HCT116 (cell line): ENCODE results near the gene RIPOR2. TPM values are rescaled to one million over a fixed set of nuclear protein-coding genes. Genes with fewer than 3 reads are reported as not detected.

Experiments
- ATAC-seq: fragments of 200-7000 bp; cut with Tn5 transposase; 2 replicates; pipeline ENCODE4 v1.9.1; 2020; ENCODE audit warnings: mild to moderate bottlenecking, moderate library complexity
- BruUV-seq: library from RNA; stranded (reverse); fragments of 400-500 nt; replicated peaks from 2 replicates; lab custom pipeline; 2021; lab: Mats Ljungman, UMichigan
- CTCF ChIA-PET: fragments of 300-600 bp; sonication (Branson Sonifier 250); formaldehyde crosslinking; loops from one replicate; lab custom pipeline; 2021; ENCODE audit warnings: antibody characterized with exemption; lab: Charles Lee
- POLR2A ChIA-PET: fragments of 300-600, 350-600 bp; sonication (Branson Sonifier 250); formaldehyde crosslinking; loops from one replicate; lab custom pipeline; 2021; ENCODE audit warnings: antibody characterized with exemption; lab: Charles Lee
- RAD21 ChIA-PET, 2 experiments: fragments of 300-600 bp; sonication (Branson Sonifier 250); formaldehyde crosslinking; loops; one replicate each; lab custom pipeline; 2023; ENCODE audit warnings: low total read pairs in 2 of 2; ENCODE audit not compliant: uncharacterized antibody in 2 of 2, unreplicated experiment in 2 of 2, low non-redundant PET in 1 of 2; lab: Charles Lee
- DNase-seq: peaks from one replicate; pipeline ENCODE4 v3.0.0-alpha.2; 2010; ENCODE audit warnings: low read depth, low spot score
- H2AFZ ChIP-seq: fragments of 200-600 bp; shearing (Covaris generic), sonication (generic); 2 replicates; pipeline ENCODE4 v1.6.1; 2017; ENCODE audit warnings: low read depth, mixed run types, mixed read lengths, antibody characterized with exemption, low read length; ENCODE audit not compliant: poor library complexity, severe bottlenecking
- H3K27ac ChIP-seq: 2 replicates; pipeline ENCODE4 v1.5.1; 2012; ENCODE audit warnings: low read depth, low read length
- H3K27me3 ChIP-seq: fragments of 200-600 bp; sonication (generic); 2 replicates; pipeline ENCODE4 v1.6.1; 2016; ENCODE audit warnings: mixed run types, low read length, mixed read lengths; ENCODE audit not compliant: insufficient read depth
- H3K36me3 ChIP-seq, 2 experiments: fragments of 200-500 bp in 1 of 2; fragments of 200-600 bp in 1 of 2; sonication (Bioruptor generic) in 1 of 2; sonication (generic) in 1 of 2; 2 replicates each; pipeline versions ENCODE4 v1.5.1 to v1.6.1; 2014 to 2016; ENCODE audit warnings: low read length in 2 of 2, inconsistent platforms in 1 of 2, mixed read lengths in 1 of 2, mixed run types in 1 of 2; ENCODE audit not compliant: insufficient read depth in 2 of 2, control insufficient read depth in 1 of 2
- H3K4me1 ChIP-seq, 2 experiments: fragments of 200-600 bp in 1 of 2; sonication (generic) in 1 of 2; 2 replicates each; pipeline versions ENCODE4 v1.5.1 to v1.6.1; 2012 to 2017; ENCODE audit warnings: low read length in 2 of 2, inconsistent platforms in 1 of 2, mild to moderate bottlenecking in 1 of 2, mixed read lengths in 1 of 2, mixed run types in 1 of 2, moderate library complexity in 1 of 2; ENCODE audit not compliant: insufficient read depth in 2 of 2, control insufficient read depth in 1 of 2
- H3K4me2 ChIP-seq: fragments of 200-600 bp; sonication (generic); 2 replicates; pipeline ENCODE4 v1.6.1; 2017; ENCODE audit warnings: mixed run types, low read length, mixed read lengths
- H3K4me3 ChIP-seq, 2 experiments: fragments of 200-600 bp in 1 of 2; sonication (generic) in 1 of 2; replicated peaks in 1 of 2; 2 replicates each; pipeline ENCODE4 v1.5.1; 2011 to 2016; ENCODE audit warnings: low read length in 2 of 2, control low read depth in 1 of 2, low read depth in 1 of 2, mild to moderate bottlenecking in 1 of 2, mixed read lengths in 1 of 2, mixed run types in 1 of 2
- H3K79me2 ChIP-seq: fragments of 200-600 bp; sonication (generic); 2 replicates; pipeline ENCODE4 v1.6.1; 2017; ENCODE audit warnings: mild to moderate bottlenecking, mixed run types, low read length, moderate library complexity, mixed read lengths; ENCODE audit not compliant: insufficient read depth
- H3K9ac ChIP-seq: fragments of 200-600 bp; sonication (generic); 2 replicates; pipeline ENCODE4 v1.6.1; 2016; ENCODE audit warnings: low read length, mixed read lengths
- H3K9me2 ChIP-seq: fragments of 200-600 bp; sonication (generic), shearing (Covaris generic); 2 replicates; pipeline ENCODE4 v1.6.1; 2017; ENCODE audit warnings: mixed run types, mild to moderate bottlenecking, moderate library complexity; ENCODE audit not compliant: insufficient read depth
- H3K9me3 ChIP-seq, 2 experiments: fragments of 200-500 bp in 1 of 2; fragments of 200-600 bp in 1 of 2; sonication (Bioruptor generic) in 1 of 2; sonication (generic) in 1 of 2; 2 replicates each; pipeline ENCODE4 v1.6.1; 2014 to 2017; ENCODE audit warnings: low read length in 2 of 2, mixed read lengths in 2 of 2, inconsistent platforms in 1 of 2, low read depth in 1 of 2, mild to moderate bottlenecking in 1 of 2, mixed run types in 1 of 2, moderate library complexity in 1 of 2; ENCODE audit not compliant: control insufficient read depth in 1 of 2, insufficient read depth in 1 of 2
- H4K20me1 ChIP-seq: fragments of 200-600 bp; sonication (generic), shearing (Covaris generic); 2 replicates; pipeline ENCODE4 v1.6.1; 2017; ENCODE audit warnings: mixed run types, mild to moderate bottlenecking, moderate library complexity; ENCODE audit not compliant: insufficient read depth
- CBX3 ChIP-seq: IDR thresholded peaks from 2 replicates; pipeline ENCODE4 v1.6.1; 2012; ENCODE audit warnings: low read depth
- ELF1 ChIP-seq: IDR thresholded peaks from 2 replicates; pipeline ENCODE4 v1.6.1; 2012; ENCODE audit warnings: low read depth, borderline replicate concordance
- EZH2phosphoT487 ChIP-seq: fragments of 200-600 bp; IDR thresholded peaks from 2 replicates; pipeline ENCODE4 v1.6.1; 2018; ENCODE audit warnings: antibody characterized with exemption, borderline replicate concordance
- JUND ChIP-seq: IDR thresholded peaks from 2 replicates; pipeline ENCODE4 v1.6.1; 2012
- POLR2A ChIP-seq: IDR thresholded peaks from 2 replicates; pipeline ENCODE4 v1.7.0; 2011; ENCODE audit warnings: borderline replicate concordance; ENCODE audit not compliant: insufficient read depth, insufficient read length; ENCODE audit errors: extremely low read depth
- TCF7L2 ChIP-seq: IDR thresholded peaks from 2 replicates; pipeline ENCODE4 v1.7.0; 2011; ENCODE audit warnings: borderline replicate concordance, inconsistent platforms; ENCODE audit not compliant: insufficient read depth, insufficient read length; ENCODE audit errors: extremely low read depth
- ZNF274 ChIP-seq: fragments of 200-500 bp; sonication (Bioruptor generic); IDR thresholded peaks from 2 replicates; pipeline ENCODE4 v1.6.1; 2014; ENCODE audit warnings: mild to moderate bottlenecking, low read depth, low read length, inconsistent platforms
- intact Hi-C: fragments of 100-400 bp; cut with micrococcal nuclease; formaldehyde crosslinking; loops from 2 replicates; pipeline ENCODE4 v1.10.0; 2022
- total RNA-seq: library from RNA; stranded (reverse); gene quantifications from one replicate; pipeline ENCODE4 v1.2.1, GENCODE V29; 2021; ENCODE audit not compliant: unreplicated experiment
- TF ChIP-seq, protein P1 (sequence below): IDR thresholded peaks from 2 replicates; pipeline ENCODE4 v1.6.1; 2011; ENCODE audit warnings: mild to moderate bottlenecking, low read length, moderate library complexity; ENCODE audit not compliant: insufficient replicate concordance; ENCODE audit errors: extremely low read depth
- TF ChIP-seq, protein P2 (sequence below): IDR thresholded peaks from 2 replicates; pipeline ENCODE4 v1.6.1; 2012
- TF ChIP-seq, protein P3 (sequence below): IDR thresholded peaks from 2 replicates; pipeline ENCODE4 v1.6.1; 2012
- TF ChIP-seq, protein P4 (sequence below), 3 experiments: fragments of 200-600 bp in 1 of 3; sonication (generic) in 1 of 3; IDR thresholded peaks in 2 of 3; conservative IDR thresholded peaks in 1 of 3; 2 replicates each; pipeline ENCODE4 v1.5.1; 2012 to 2017; ENCODE audit warnings: low read depth in 2 of 3, low read length in 2 of 3, antibody characterized with exemption in 1 of 3, borderline replicate concordance in 1 of 3, control low read depth in 1 of 3, mild to moderate bottlenecking in 1 of 3, mixed read lengths in 1 of 3, mixed run types in 1 of 3, moderate library complexity in 1 of 3; ENCODE audit not compliant: insufficient read depth in 1 of 3
- TF ChIP-seq, protein P5 (sequence below): IDR thresholded peaks from 2 replicates; pipeline ENCODE4 v1.6.1; 2012; ENCODE audit warnings: low read depth

RIPOR2 gene
- total RNA-seq, 1 experiment from 2014 or later, result 0.44 TPM

DNA sequence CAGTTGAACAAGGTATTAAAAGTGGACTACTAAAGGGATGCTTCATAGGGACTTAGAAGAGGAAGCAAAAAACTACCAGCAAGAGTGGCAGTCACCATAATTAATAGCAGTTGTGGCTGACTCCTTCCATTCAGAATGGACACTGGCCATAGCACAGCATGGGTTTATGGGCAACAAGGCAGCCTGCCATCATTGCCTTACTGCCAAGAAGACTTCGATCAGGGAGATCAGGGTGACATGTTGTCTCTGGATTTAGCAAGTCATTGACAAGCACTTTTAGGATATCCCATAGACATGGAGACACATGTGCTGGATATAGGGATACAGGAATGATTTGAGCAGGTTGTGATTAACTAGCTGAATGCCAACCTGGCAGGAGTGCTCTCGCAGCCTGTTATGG lies 35.3 kb upstream of the RIPOR2 start:
- Histone ChIP-seq H3K9me3 (no peaks in the 10 kb centered on the region), H3K9me2 (0 out of 2 replicates have a peak, but pooled peaks cover 3% of the 10 kb centered on the region), H3K4me2 (no peak overlapping the region), H3K27me3 (no peaks in the 10 kb centered on the region), H3K79me2 (no peaks in the 10 kb centered on the region), H3K27ac (no peak overlapping the region), H3K4me3 (no peak overlapping the region), H4K20me1 (no peaks in the 10 kb centered on the region), H3K4me1 (no peaks in the 10 kb centered on the region), H3K36me3 (no peaks in the 10 kb centered on the region), H3K9ac (no peak overlapping the region), H2AFZ (no peak overlapping the region)
- DNase-seq, result no peak
- ATAC-seq, result no peak
- intact Hi-C loops, result no loop called here
- RAD21 ChIA-PET, result no interaction called here
- TF ChIP-seq POLR2A, result no peak
- TF ChIP-seq, protein P1, sequence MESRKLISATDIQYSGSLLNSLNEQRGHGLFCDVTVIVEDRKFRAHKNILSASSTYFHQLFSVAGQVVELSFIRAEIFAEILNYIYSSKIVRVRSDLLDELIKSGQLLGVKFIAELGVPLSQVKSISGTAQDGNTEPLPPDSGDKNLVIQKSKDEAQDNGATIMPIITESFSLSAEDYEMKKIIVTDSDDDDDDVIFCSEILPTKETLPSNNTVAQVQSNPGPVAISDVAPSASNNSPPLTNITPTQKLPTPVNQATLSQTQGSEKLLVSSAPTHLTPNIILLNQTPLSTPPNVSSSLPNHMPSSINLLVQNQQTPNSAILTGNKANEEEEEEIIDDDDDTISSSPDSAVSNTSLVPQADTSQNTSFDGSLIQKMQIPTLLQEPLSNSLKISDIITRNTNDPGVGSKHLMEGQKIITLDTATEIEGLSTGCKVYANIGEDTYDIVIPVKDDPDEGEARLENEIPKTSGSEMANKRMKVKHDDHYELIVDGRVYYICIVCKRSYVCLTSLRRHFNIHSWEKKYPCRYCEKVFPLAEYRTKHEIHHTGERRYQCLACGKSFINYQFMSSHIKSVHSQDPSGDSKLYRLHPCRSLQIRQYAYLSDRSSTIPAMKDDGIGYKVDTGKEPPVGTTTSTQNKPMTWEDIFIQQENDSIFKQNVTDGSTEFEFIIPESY, result no peak
- TF ChIP-seq, protein P2, sequence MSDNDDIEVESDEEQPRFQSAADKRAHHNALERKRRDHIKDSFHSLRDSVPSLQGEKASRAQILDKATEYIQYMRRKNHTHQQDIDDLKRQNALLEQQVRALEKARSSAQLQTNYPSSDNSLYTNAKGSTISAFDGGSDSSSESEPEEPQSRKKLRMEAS, result no peak
- TF ChIP-seq, protein P3, sequence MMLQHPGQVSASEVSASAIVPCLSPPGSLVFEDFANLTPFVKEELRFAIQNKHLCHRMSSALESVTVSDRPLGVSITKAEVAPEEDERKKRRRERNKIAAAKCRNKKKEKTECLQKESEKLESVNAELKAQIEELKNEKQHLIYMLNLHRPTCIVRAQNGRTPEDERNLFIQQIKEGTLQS, result no peak
- no peak for TF ChIP-seq CBX3
- TF ChIP-seq, protein P4, sequence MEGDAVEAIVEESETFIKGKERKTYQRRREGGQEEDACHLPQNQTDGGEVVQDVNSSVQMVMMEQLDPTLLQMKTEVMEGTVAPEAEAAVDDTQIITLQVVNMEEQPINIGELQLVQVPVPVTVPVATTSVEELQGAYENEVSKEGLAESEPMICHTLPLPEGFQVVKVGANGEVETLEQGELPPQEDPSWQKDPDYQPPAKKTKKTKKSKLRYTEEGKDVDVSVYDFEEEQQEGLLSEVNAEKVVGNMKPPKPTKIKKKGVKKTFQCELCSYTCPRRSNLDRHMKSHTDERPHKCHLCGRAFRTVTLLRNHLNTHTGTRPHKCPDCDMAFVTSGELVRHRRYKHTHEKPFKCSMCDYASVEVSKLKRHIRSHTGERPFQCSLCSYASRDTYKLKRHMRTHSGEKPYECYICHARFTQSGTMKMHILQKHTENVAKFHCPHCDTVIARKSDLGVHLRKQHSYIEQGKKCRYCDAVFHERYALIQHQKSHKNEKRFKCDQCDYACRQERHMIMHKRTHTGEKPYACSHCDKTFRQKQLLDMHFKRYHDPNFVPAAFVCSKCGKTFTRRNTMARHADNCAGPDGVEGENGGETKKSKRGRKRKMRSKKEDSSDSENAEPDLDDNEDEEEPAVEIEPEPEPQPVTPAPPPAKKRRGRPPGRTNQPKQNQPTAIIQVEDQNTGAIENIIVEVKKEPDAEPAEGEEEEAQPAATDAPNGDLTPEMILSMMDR (IDR thresholded peaks at IDR 0.05 in 2 of 3, conservative IDR thresholded peaks at IDR 0.05 in 1 of 3; ENCODE audit: borderline replicate concordance in 1 of 3, insufficient read depth in 1 of 3, low read depth in 2 of 3, low read length in 2 of 3), result no peak
- TF ChIP-seq, protein P5, sequence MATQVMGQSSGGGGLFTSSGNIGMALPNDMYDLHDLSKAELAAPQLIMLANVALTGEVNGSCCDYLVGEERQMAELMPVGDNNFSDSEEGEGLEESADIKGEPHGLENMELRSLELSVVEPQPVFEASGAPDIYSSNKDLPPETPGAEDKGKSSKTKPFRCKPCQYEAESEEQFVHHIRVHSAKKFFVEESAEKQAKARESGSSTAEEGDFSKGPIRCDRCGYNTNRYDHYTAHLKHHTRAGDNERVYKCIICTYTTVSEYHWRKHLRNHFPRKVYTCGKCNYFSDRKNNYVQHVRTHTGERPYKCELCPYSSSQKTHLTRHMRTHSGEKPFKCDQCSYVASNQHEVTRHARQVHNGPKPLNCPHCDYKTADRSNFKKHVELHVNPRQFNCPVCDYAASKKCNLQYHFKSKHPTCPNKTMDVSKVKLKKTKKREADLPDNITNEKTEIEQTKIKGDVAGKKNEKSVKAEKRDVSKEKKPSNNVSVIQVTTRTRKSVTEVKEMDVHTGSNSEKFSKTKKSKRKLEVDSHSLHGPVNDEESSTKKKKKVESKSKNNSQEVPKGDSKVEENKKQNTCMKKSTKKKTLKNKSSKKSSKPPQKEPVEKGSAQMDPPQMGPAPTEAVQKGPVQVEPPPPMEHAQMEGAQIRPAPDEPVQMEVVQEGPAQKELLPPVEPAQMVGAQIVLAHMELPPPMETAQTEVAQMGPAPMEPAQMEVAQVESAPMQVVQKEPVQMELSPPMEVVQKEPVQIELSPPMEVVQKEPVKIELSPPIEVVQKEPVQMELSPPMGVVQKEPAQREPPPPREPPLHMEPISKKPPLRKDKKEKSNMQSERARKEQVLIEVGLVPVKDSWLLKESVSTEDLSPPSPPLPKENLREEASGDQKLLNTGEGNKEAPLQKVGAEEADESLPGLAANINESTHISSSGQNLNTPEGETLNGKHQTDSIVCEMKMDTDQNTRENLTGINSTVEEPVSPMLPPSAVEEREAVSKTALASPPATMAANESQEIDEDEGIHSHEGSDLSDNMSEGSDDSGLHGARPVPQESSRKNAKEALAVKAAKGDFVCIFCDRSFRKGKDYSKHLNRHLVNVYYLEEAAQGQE, result no peak
- no peak for TF ChIP-seq JUND
- TF ChIP-seq EZH2phosphoT487, result no peak
- TF ChIP-seq TCF7L2, result no peak
- no peak for TF ChIP-seq ELF1
- TF ChIP-seq ZNF274, result no peak
- POLR2A ChIA-PET, result no interaction called here
- CTCF ChIA-PET, result no interaction called here
- no TSS peak for BruUV-seq
